HK-2 (cell line): ENCODE measurements around the gene DLK1.

ENCODE experiments used
- DNase-seq: peaks from one replicate; pipeline ENCODE4 v3.0.0-alpha.2; 2018; ENCODE audit not compliant: unreplicated experiment

Gene DLK1

DNA sequence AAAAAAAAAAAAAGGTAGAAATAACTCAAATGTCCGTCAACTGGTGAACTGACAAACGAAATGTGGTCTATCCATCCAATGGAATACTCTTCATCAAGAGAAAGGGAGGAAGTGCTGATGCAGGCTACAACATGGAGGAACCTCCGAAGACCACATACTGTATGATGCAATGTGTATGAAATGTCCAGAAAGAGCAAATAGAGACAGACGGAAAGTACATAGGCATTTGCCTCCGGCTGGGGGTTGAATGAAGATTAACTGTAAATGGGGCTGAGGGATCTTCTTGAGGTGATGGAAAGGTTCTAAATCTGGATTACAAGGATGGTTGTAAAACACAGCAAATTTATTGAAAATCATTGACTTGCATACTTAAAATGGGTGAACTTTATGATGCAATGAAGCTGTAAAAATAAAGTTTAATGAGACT is 35.4 kb downstream of the DLK1 start:
- DNase-seq = no peak

DNA sequence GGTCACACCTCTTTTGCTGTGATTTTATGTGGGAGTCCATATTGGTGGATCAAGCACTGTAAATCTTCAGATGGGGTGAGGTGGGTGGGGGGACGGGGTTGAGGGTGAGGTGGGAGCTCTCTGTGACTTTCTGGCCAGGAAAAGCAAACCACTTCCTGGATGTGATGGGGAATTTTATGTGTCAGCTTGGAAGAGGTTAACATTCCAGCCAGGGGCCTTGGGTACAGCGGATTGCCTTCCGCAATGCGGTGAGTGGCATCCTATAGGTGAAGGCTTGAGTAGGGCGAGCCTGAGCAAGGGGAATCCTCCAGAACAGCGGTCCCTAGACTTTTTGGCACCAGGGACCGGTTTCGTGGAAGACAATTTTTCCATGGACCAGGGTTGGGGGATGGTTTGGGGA is 36.2 kb downstream of the DLK1 start:
- no peak for DNase-seq

DNA sequence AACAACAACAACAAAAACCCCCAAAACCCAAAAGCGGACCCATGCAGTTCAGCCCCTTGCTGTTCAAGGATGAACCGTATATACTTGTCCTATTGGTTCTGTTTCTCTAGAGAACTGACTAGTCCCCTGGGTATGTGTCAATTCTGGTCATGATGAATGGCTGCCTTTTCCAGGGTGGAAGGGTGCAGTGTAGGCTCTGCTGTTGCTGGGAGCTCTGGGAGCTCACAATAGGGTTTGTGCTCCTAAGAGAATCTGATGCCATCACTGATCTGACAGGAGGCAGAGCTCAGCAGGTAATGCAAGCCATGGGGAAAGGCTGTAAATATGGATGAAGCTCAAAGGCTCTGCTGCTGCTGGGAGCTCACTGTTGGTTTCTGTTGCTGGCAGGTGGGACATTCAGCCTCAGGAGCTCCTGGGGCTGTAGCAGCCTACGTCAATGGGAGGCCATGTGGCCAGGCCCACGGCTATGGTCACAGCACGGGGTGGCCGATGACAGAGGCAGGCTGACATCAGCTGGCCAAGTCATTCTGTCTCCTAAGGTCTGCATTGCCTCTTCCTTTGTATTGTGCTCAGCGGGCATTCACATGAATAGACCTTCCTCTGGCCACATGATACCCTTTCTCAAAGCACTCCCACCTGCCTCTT is 37.9 kb downstream of the DLK1 start:
- DNase-seq = no peak

DNA sequence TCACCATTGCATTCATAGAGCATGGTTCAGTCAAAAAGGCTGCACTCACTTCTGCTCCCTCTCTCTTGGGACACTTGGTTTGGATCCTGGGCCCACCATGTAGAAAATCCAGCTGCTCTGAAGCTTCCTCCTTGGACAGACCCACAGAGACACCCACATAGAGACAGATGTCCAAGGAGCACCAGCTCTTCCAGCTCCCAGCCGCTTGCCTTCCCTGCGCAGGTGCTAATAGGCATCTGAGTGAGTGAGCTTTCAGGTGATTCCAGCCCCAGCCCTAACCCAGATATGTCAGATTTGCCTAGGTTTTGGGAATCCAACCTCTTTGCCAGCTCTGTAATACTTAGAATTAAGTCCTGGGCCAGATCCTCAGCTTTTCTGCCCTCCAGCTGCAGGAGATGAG is 38.6 kb downstream of the DLK1 start:
- no peak for DNase-seq

DNA sequence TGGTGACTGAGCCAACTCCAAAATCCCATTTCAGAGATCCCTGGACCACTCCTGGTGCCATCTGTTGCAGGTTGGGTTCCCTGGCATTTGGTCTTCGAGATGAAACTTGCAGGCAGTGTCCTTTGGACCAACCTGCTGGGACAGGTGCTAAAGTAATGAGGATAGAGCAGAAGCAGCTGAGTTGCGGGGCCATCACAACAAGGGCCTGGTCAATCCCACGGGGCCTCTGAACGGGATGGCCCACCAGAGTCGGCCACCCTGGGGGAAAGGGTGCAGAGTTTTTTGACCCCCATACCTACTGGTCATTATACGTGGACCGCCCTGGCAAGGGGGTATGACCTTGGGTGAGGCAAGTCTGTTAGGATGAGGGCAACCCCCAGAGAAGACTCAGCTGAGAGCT is 39.3 kb downstream of the DLK1 start:
- no peak for DNase-seq

DNA sequence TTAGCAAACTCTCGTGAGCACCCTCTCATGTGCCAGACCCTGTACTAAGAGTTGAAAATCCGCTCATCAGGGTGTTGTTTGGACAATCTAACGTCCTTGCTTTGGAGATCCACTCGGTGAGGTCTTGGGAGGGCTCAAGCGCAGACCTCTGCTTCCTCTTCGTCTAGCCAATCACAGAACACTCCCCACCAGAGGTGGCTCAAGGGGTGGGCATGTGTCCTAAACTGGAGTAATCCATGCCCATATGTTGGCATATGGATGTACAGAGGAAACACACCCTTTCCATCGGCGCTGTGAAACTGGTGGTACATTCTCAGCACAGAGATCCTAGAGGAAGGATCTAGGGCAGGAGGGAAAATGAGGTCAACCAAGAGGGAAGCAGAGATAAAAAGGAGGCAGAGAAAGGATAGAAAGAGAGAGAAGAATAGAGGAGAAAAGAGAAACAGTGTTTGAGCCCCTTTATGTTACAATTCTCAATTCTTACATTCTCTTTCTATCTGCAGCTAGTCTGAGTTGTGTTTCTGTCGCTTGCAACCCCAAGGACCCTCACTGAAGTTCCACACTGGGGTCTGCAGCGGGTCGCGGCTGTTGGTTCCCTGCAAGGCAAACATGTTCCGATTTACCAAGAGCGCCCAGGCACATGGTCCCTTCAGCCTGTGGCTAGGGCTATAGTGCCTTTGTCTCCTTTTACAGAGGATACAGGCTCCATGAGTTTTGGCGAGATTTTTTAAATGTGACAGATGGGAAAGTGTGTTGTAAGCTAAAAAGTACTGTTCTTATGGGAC is 40.5 kb downstream of the DLK1 start:
- no peak for DNase-seq

DNA sequence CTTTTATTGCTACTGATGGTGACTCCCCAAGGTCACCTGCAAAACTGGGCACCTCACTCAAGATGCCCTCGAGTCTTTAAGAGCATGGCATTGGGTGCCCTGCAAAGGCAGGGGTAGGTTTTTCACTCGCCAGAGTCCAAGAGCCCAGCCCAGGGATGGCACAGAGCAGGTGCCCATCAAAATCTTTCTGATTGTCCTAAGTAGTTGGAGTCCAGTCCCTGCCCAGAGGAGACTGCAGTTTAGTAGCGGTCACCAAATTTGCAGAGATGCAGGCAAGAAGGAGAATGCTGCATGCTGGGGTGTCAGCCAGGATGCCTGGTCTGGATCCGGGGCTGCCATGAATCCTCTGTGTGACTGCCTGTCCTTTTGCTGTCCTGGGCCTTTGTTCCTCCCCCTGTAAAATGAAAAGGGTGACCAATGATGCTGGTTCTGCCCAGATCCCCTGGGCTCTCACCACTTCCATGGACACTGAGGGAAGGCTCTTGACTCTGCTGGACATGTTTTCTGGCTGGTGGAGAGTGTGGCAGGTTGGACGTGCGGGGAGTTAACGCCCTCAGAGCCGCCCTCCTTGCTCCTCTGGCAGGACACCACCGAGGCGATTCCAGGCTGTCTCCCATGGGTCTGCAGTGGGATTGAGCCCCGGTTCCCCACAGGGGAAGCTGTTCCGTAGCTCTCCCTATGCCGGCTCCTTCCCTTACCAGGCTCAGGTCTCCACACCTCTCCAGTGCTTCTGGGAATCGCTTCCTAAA is 41.3 kb downstream of the DLK1 start:
- no peak for DNase-seq

DNA sequence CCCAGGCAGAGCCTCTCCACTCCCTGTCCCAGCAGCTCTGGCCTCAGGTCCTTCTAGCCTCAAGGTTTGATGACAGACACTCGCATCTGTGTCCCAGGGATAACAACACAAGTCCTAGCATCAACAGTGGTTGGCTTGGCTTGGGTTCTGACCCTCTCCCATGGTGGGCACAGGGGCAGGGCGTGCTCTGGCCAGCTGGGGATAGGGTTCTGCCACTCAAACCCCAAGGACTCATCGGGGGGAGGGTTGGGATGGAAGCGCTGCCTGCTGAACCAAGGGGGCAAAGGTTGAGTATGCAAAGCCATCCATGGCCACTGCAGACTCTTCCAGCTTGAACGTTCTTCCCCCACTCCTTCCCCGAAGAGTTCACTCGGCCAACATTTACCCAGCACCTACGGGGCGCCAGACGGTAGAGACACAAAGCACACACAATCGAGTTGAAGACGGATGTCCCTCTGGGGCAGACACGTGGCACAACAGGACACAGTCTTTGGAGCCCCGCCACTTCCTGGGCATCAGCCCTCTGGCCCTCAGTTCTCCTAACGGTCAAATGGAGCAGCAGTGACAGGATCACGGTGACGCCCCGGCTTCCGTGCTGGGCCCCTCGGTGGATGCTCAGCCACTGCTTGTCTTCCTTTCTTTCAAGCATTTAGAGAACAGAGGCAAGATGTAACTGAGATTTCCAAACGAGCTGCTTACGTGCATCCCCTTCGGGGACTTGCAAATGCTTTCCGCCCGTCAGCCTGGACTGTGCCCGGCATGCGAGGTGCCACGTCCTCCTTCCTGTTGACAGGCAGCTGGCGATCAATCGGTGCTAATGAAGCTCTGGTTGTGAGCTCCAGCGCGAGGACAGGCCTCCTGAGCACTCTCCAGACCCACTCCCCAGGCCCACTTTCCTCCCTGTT is 42.6 kb downstream of the DLK1 start:
- no peak for DNase-seq

DNA sequence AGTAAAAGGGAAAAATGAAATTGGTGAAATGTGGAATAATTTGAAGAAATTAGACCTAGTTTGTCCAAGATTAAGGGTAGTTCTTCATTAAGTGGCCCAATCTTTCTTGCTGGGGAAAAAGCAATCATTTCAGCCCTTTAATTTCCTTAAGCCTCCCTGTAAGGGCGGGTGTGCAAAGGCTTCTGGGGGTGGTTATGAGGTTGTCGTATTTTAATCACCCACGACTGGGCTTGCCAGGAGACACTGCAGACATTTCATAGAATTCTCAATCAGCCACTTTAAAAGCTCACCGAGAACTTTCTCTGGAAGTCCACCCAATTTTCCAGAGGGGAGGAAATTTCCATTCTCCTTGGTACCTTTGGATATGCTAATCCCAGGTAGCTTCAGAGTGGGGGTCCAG is 43.4 kb downstream of the DLK1 start:
- no peak for DNase-seq

DNA sequence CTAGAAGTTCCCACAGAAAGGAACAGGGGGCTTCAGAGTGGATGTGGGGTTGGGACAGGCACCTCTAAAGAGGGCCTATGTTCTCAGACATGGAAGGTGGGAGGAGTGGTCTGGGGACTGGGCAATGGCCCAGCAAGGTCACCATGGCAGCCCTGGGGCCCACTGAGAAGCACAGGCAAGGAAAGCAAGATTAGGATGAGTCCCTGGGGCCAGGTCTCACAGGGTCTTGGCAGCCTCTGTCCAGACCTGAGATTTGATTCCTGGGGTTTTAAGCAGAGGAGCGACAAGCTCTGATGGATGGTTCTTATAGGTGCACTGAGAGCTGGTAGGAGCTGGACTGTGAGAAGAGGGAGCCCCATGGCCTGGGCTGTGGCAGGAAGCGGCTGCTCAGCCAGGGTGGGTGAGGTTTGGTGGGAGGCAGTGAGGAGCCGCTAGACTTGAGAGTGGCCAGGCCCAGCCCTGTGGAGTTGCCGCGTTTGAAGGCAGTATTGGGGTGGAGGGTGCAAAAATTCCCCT is 44.0 kb downstream of the DLK1 start:
- DNase-seq = no peak

DNA sequence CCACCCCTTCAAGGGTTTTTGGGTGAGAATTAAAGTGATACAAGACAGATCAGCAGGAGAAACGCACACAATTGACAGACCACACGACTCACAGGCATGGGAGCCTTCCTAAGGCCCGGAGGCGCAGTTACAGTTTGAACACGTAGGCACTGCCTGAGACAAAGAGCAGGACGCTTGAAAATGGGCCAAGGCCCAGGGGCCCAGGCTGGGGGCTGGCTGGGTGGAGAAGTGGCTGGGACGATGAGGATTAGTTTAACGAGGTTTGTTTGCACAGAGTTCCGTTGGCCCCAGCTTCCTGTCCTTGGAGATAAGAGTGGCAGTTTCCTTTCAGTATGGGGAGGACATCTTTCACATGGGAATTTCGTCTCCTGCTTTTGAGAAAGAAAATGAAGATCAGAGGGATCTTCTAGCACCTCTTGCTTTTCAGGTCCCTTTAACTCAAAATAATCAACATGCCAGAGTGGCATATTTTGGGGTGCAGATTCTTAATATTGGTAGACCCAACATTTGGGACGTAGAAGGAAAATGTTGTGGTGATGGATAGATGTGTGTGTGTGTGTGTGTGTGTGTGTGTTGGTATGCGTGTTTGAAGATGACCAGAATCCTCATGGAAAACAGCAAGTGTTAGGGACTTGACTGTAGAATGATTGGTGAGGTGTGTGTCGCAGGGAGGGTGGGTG is 44.6 kb downstream of the DLK1 start:
- DNase-seq = no peak

DNA sequence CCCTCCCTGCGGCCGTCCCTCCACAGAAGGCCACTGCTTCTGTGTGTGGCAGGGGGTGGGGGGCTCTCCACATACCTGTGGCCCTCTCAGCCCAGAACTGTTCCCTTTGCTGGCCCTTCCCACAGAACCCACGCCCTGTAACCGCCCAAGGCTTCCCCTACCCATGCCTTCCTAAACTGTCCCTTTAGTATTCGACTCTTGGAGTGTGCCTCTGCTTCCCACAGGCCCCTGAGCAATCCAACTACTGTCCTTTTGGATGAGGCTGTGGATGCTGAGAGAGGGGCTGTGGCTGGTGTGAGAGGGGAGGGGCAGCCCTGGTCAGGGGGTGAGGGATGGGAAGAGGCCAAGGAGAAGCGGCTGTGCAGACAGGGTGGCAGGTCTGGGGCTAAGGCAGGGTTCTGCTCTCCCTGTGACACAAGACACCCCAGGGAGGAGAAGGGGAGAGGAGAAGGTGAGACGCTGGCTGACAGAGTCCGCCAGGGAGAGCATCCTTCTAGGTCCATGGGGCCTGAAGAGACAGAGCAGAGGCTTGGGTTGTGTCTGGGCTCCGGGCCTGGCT is 46.0 kb downstream of the DLK1 start:
- DNase-seq = no peak

DNA sequence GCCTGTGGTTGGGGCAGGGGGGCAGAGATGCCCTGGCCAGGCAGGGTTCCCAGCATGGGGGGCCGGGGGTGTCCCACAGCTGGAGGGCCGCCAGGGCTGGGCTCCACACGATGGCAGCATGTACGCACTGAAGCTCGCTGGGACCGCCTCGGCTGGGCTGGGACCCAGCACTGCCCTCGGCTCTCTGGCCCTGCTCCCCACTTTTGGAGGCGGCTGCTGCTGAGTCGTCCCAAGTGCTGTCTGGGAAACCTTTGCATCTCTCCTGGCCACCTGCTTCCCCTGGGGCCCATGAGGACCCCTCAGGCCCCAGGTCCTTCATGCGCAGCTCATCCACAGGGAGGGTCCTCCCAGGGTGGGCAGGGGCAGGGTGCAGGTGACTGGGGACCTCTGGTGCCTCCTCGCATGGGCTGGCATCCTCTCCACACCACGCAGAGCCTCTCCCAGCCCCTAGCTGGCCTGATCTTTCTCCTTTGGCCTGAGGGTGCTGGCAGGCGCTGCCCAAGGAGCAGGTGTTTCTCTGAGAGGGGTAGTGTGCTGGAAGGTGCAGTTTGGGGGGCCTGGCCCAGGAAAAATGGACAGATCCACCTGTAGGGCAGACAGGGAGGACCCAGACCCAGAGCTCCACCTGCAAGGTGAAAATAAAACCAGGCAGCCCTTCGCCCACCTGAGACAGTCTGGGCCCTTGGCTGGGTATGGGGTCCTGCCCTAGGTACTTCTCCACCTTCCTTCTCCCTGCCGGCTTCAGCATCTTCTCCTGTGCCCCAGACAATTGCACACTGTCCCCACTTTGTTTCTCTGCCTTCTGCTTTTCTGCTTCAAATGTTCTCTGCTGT is 46.9 kb downstream of the DLK1 start:
- no peak for DNase-seq

DNA sequence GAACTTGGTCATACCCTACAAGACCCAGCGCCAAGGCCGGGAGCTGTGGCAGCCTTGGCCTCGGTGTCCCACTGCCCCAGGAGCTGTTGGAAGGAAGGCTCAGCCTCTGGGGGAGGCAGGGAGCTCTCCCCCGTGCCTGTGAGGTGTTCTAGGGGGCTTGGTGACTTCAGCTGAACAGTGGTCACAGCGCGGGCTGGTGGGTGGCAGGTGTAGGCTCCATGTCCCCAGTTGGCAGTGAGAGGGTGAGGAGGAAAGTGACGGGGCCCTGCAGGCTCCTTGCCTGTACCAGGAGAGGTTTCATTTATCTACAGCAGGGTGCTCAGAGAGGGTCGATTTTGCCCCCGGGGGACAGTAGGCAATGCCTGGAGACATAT is 47.5 kb downstream of the DLK1 start:
- no peak for DNase-seq

DNA sequence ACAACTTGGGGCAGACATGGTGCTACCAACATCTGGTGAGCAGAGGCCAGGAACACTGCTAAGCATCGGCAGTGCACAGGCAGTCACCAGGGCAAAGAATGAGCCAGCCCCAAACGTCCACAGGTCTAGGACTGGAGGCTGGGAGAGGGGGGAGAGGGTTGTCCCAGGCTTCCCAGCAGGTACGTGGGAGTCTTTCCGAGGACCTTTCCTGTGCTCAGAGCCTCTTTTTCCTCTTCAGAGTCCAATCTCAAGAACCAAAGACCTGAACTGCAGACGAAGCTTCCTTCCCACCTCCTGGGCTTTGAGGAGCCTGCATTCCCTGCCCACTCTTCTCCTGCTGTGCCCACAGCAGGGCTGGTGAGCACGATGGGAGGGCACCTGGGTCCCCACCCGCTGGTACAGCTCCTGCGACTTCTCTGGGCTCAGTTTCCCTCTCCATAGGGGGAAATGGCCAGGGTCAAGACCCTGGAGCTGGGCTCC is 48.7 kb downstream of the DLK1 start:
- no peak for DNase-seq

DNA sequence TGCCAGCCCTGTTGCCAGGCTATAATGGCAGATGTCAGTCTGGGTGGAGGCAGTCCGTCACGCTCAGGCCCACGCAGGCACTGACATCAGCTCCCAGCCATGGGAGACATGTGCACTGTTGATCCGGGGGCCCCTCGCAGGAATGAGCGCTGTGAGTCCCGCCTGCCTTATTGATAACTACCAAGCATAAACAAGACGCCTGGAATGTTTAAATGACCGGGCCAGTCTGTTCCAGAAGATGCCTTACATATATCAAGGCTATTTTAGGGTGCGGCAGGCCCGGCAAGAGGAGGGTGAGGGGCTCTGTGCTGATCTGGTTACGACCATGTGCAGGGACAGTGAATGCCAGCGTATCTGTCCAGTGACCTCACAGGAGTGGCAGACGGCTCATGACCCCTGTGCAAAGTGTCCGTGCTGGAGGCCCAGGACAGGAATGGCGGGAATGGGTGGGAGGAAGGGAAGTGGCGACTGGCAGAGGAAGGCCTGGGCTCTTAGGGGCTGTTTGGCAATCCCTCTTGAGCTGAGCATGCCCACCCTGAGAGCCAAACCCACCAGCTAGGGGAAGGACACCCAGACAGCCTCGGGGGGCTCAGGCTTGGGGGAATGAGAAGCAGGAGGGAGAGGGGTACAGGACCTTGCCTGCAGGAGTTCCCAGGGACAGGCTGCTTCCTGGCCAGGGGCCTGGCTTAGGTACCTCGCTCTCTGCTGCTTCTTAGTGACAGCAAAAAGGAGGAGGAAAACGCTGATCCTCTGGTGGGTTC is 49.3 kb downstream of the DLK1 start:
- DNase-seq = no peak

DNA sequence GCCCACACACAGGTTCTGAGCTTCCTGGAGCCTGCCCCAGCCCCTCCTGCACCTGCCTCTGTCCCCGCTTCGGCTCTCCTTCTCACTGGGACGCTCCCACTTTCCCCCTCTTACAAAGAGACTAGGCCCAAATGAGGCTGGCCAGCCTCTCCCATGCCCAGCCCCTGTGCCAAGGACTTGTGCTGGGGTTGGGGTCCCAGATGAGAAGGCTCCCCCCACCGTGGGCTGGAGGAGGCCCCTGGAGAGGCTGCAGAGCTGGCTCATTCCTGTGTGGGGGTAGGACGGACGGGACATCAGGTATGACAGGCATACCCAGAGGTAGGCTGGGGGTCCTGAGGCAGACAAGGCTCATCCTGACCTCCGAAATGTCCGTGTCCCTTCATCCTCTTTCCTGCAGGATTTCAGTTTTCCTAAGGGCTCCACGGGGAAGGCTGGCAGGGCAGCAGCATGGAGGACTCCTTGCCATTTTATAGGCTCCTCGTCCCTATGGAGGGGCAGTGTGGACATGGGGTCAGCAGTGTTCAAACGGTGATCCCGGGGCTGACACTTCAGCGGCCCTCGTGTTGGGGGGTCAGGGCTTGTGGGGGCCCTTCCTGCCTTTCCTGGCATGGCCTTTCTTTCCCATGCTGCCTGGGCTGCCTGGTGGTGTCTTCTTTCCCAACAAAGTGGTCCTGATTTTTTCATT is 50.1 kb downstream of the DLK1 start:
- DNase-seq = no peak

DNA sequence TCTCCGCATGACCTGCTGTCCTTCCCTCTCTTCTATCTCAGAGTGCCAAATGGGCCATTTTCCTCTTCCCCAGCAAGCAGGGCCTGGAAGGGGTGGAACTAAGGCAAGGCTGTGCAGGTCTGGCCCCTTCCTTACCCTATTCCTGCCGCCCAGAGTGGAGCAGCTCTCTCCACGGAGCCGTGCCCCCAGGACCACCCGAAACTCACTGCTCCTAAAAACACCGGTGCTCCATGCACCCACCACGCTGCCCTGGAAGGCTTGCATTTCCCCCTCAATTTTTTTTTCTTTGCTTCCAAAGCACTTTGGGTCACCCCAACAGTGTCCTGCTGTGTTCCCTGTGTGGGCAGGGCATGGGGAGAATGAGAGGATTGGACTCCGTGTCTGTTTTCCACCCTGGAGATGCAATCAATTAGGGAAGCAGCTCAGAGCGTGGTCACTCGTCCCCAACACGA is 50.7 kb downstream of the DLK1 start:
- no peak for DNase-seq
